Measurements from ENCODE around the gene TMEM175. TPM values are rescaled to one million over a fixed set of nuclear protein-coding genes. Genes with fewer than 3 reads are reported as not detected.
"Not testable (repeated sequence)": the region's sequence is repeated elsewhere in the genome, so short reads cannot be mapped to it uniquely, and the experiment has no call there.

Gene TMEM175
- total and polyA plus RNA-seq, 2 experiments from 2014 or later: 31.2 to 36.5 TPM

GRCh38 chr4:996030-996996, 64.1 kb downstream of the TMEM175 start:
- no peaks in the 10 kb centered on the region for H3K9me2 ChIP-seq (ENCODE audit: insufficient read depth)
- H2AFZ ChIP-seq: no peak overlapping the region
- TF ChIP-seq EZH2 (IDR thresholded peaks at IDR 0.05; ENCODE audit: insufficient read depth, poor library complexity, severe bottlenecking) (peak; percentile 59), EZH2phosphoT487 (IDR thresholded peaks at IDR 0.05; ENCODE audit: insufficient read depth, low read depth) (no peak)
- in situ Hi-C loops (cut with MboI): no loop called here
- WGBS, 2 experiments (ENCODE audit: low coverage in 1 of 2, low lambda C conversion rate in 2 of 2, missing lambda C conversion rate in 2 of 2): 61 to 63% methylated on average over 11 to 15 of the region's 15 CpGs
- no peak overlapping the region for H3K4me2 ChIP-seq (ENCODE audit: unreplicated experiment)
- no peaks in the 10 kb centered on the region for H3K4me1 ChIP-seq (ENCODE audit: insufficient read depth)
- no peak overlapping the region for H3K27ac ChIP-seq
- H3F3A ChIP-seq (ENCODE audit: insufficient read depth): no peaks in the 10 kb centered on the region
- peaks cover 17% of the 10 kb centered on the region for H3K27me3 ChIP-seq (replicated peaks; ENCODE audit: insufficient read depth)
- no peaks in the 10 kb centered on the region for H3K9me3 ChIP-seq (ENCODE audit: low read depth)
- no peaks in the 10 kb centered on the region for H3K79me2 ChIP-seq (ENCODE audit: insufficient read depth)
- H3K4me3 ChIP-seq: no peak overlapping the region
- H4K20me1 ChIP-seq (ENCODE audit: insufficient read depth): no peaks in the 10 kb centered on the region
- DNase-seq: no peak
- no peaks in the 10 kb centered on the region for H3K36me3 ChIP-seq (ENCODE audit: low read depth)
- no peak overlapping the region for H3K9ac ChIP-seq

- H3K27ac ChIP-seq: no peak overlapping the region
- H2AFZ ChIP-seq: no peak overlapping the region
- 8 to 21% methylated on average over 12 to 25 of the region's 25 CpGs for WGBS, 2 experiments (ENCODE audit: low coverage in 1 of 2, low lambda C conversion rate in 2 of 2, missing lambda C conversion rate in 2 of 2)
- H3F3A ChIP-seq (ENCODE audit: insufficient read depth): no peaks in the 10 kb centered on the region
- no peak for DNase-seq
- no peaks in the 10 kb centered on the region for H3K9me3 ChIP-seq (ENCODE audit: low read depth)
- H4K20me1 ChIP-seq (ENCODE audit: insufficient read depth): no peaks in the 10 kb centered on the region
- H3K27me3 ChIP-seq (replicated peaks; ENCODE audit: insufficient read depth): peaks cover 24% of the 10 kb centered on the region
- H3K4me2 ChIP-seq (ENCODE audit: unreplicated experiment): no peak overlapping the region
- no peaks in the 10 kb centered on the region for H3K36me3 ChIP-seq (ENCODE audit: low read depth)
- in situ Hi-C loops (cut with MboI): no loop called here
- peak overlapping the region; percentile 57; the same call in 1 of the 2 replicates for H3K4me3 ChIP-seq
- H3K9me2 ChIP-seq (ENCODE audit: insufficient read depth): no peaks in the 10 kb centered on the region
- no peak overlapping the region for H3K9ac ChIP-seq
- no peaks in the 10 kb centered on the region for H3K4me1 ChIP-seq (ENCODE audit: insufficient read depth)
- TF ChIP-seq EZH2 (IDR thresholded peaks at IDR 0.05; ENCODE audit: insufficient read depth, poor library complexity, severe bottlenecking) (peak; percentile 4), EZH2phosphoT487 (IDR thresholded peaks at IDR 0.05; ENCODE audit: insufficient read depth, low read depth) (no peak)
- no peaks in the 10 kb centered on the region for H3K79me2 ChIP-seq (ENCODE audit: insufficient read depth)
These were observed 64.7 kb downstream of the TMEM175 start for GRCh38 chr4:996997-997374.

GRCh38 chr4:997375-998071, 65.3 kb downstream of the TMEM175 start:
- Histone ChIP-seq H4K20me1 (ENCODE audit: insufficient read depth) (no peaks in the 10 kb centered on the region), H3K27me3 (replicated peaks; ENCODE audit: insufficient read depth) (peaks cover 28% of the 10 kb centered on the region), H3K79me2 (ENCODE audit: insufficient read depth) (no peaks in the 10 kb centered on the region), H3K36me3 (ENCODE audit: low read depth) (no peaks in the 10 kb centered on the region), H3K9me2 (ENCODE audit: insufficient read depth) (no peaks in the 10 kb centered on the region), H3K9me3 (ENCODE audit: low read depth) (no peaks in the 10 kb centered on the region), H3K4me3 (peak overlapping the region; percentile 57), H3F3A (ENCODE audit: insufficient read depth) (no peaks in the 10 kb centered on the region), H3K27ac (no peak overlapping the region), H3K9ac (peak overlapping the region; percentile 42; the same call in 1 of the 2 replicates), H2AFZ (no peak overlapping the region), H3K4me1 (ENCODE audit: insufficient read depth) (no peaks in the 10 kb centered on the region), H3K4me2 (ENCODE audit: unreplicated experiment) (peak overlapping the region; percentile 65)
- DNase-seq: peak; percentile 67
- 2 to 4% methylated on average over 27 to 50 of the region's 68 CpGs for WGBS, 2 experiments (ENCODE audit: low coverage in 1 of 2, low lambda C conversion rate in 2 of 2, missing lambda C conversion rate in 2 of 2)
- peak; percentile 52 for TF ChIP-seq EZH2 (IDR thresholded peaks at IDR 0.05; ENCODE audit: insufficient read depth, poor library complexity, severe bottlenecking)
- no peak for TF ChIP-seq EZH2phosphoT487 (IDR thresholded peaks at IDR 0.05; ENCODE audit: insufficient read depth, low read depth)
- in situ Hi-C loops (cut with MboI): no loop called here

GRCh38 chr4:998096-998691, 65.9 kb downstream of the TMEM175 start:
- no peaks in the 10 kb centered on the region for H3K9me2 ChIP-seq (ENCODE audit: insufficient read depth)
- no peak for DNase-seq
- WGBS, 2 experiments (ENCODE audit: low coverage in 1 of 2, low lambda C conversion rate in 2 of 2, missing lambda C conversion rate in 2 of 2): 37 to 38% methylated on average over 8 to 12 of the region's 12 CpGs
- TF ChIP-seq EZH2 (IDR thresholded peaks at IDR 0.05; ENCODE audit: insufficient read depth, poor library complexity, severe bottlenecking) (no peak), EZH2phosphoT487 (IDR thresholded peaks at IDR 0.05; ENCODE audit: insufficient read depth, low read depth) (no peak)
- no peaks in the 10 kb centered on the region for H3K4me1 ChIP-seq (ENCODE audit: insufficient read depth)
- no peak overlapping the region for H3K27ac ChIP-seq
- H3K9me3 ChIP-seq (ENCODE audit: low read depth): no peaks in the 10 kb centered on the region
- H3K79me2 ChIP-seq (ENCODE audit: insufficient read depth): no peaks in the 10 kb centered on the region
- H3K36me3 ChIP-seq (ENCODE audit: low read depth): no peaks in the 10 kb centered on the region
- H3K4me3 ChIP-seq: no peak overlapping the region
- H3K9ac ChIP-seq: no peak overlapping the region
- in situ Hi-C loops (cut with MboI): no loop called here
- H2AFZ ChIP-seq: no peak overlapping the region
- peaks cover 33% of the 10 kb centered on the region for H3K27me3 ChIP-seq (replicated peaks; ENCODE audit: insufficient read depth)
- H4K20me1 ChIP-seq (ENCODE audit: insufficient read depth): no peaks in the 10 kb centered on the region
- H3K4me2 ChIP-seq (ENCODE audit: unreplicated experiment): no peak overlapping the region
- H3F3A ChIP-seq (ENCODE audit: insufficient read depth): no peaks in the 10 kb centered on the region

- peak; percentile 28 for DNase-seq
These were observed 67.1 kb downstream of the TMEM175 start for GRCh38 chr4:999240-999863.

More at GRCh38 chr4:999240-999863, 67.1 kb downstream of the TMEM175 start:
- in situ Hi-C loops (cut with MboI); H3K9ac ChIP-seq; H3K9me3 ChIP-seq (ENCODE audit: low read depth); H3K4me2 ChIP-seq (ENCODE audit: unreplicated experiment); H3K36me3 ChIP-seq (ENCODE audit: low read depth); H3F3A ChIP-seq (ENCODE audit: insufficient read depth); H2AFZ ChIP-seq; H3K4me3 ChIP-seq; H3K27ac ChIP-seq; H3K79me2 ChIP-seq (ENCODE audit: insufficient read depth); H3K9me2 ChIP-seq (ENCODE audit: insufficient read depth); H4K20me1 ChIP-seq (ENCODE audit: insufficient read depth); H3K4me1 ChIP-seq (ENCODE audit: insufficient read depth): not testable (repeated sequence)
- H3K27me3 ChIP-seq (replicated peaks; ENCODE audit: insufficient read depth): peaks cover 38% of the 10 kb centered on the region
- WGBS, 2 experiments (ENCODE audit: low coverage in 1 of 2, low lambda C conversion rate in 2 of 2, missing lambda C conversion rate in 2 of 2): 27 to 31% methylated on average over 13 to 19 of the region's 21 CpGs

Measured in GM23248 (cell line).